Inferior parietal cortex (tissue), 1 donor: ENCODE results near the gene CT47A1.
"Not testable (repeated sequence)": the region's sequence is repeated elsewhere in the genome, so short reads cannot be mapped to it uniquely, and the experiment has no call there.

Experiments
- DNase-seq: peaks from one replicate; pipeline ENCODE4 v3.0.0-alpha.2; 2016; ENCODE audit errors: extremely low spot score

The CT47A1 gene

GRCh38 chrX:120985660-120986059 lies at the start of gene CT47A1:
Gene CT47A1, minus strand, starts transcription at chrX:120985760. Its CDS starts 231 bp downstream, at chrX:120985529.
- DNase-seq = not testable (repeated sequence)

- no peak for DNase-seq
Measured at GRCh38 chrX:121032531-121032930, 47.0 kb upstream of the CT47A1 start.

- DNase-seq = no peak
Measured at GRCh38 chrX:121030083-121030482, 44.5 kb upstream of the CT47A1 start.

GRCh38 chrX:121028419-121028818 lies 42.9 kb upstream of the CT47A1 start:
- DNase-seq = no peak

GRCh38 chrX:121014826-121015225 lies 29.3 kb upstream of the CT47A1 start:
- DNase-seq = no peak

GRCh38 chrX:121013897-121014455 lies 28.4 kb upstream of the CT47A1 start:
- DNase-seq = no peak

- no peak for DNase-seq
Measured at GRCh38 chrX:121011254-121011653, 25.7 kb upstream of the CT47A1 start.

- DNase-seq = no peak
Measured at GRCh38 chrX:121010218-121010617, 24.7 kb upstream of the CT47A1 start.

GRCh38 chrX:121009764-121010163 lies 24.2 kb upstream of the CT47A1 start:
- no peak for DNase-seq

- no peak for DNase-seq
Measured at GRCh38 chrX:121008920-121009319, 23.4 kb upstream of the CT47A1 start.

- no peak for DNase-seq
Measured at GRCh38 chrX:121000589-121000988, 15.0 kb upstream of the CT47A1 start.

GRCh38 chrX:120999413-120999812 lies 13.9 kb upstream of the CT47A1 start:
- no peak for DNase-seq

GRCh38 chrX:120956500-120956899 lies 29.1 kb downstream of the CT47A1 start, which contains the start of gene CT47A7:
Gene CT47A7, minus strand, starts transcription at chrX:120956600. Its CDS starts 255 bp downstream, at chrX:120956345.
- DNase-seq = not testable (repeated sequence)
